Vagina (tissue), 2 donors: ENCODE results near the gene NCEH1.

Experiments
- CTCF ChIP-seq, 3 experiments: fragments of 450-650 bp in 2 of 3; fragments of 200-600 bp in 1 of 3; sonication (generic) in 1 of 3; IDR thresholded peaks; one replicate each; pipeline ENCODE4 v1.5.1; 2017 to 2019; ENCODE audit warnings: antibody characterized with exemption in 3 of 3, mild to moderate bottlenecking in 2 of 3, moderate library complexity in 2 of 3
- POLR2AphosphoS5 ChIP-seq, 2 donors: sonication (generic); formaldehyde crosslinking; IDR thresholded peaks; one replicate each; pipeline ENCODE4 v1.9.0; 2017; ENCODE audit warnings: antibody characterized with exemption in 2 of 2, mild to moderate bottlenecking in 2 of 2, low read depth in 1 of 2; ENCODE audit not compliant: insufficient read depth in 1 of 2

- TF ChIP-seq POLR2AphosphoS5 (IDR thresholded peaks at IDR 0.05; ENCODE audit: insufficient read depth in 1 of 2, low read depth in 1 of 2) (no peak), CTCF (IDR thresholded peaks at IDR 0.05) (no peak)
Observed at GRCh38 chr3:172585954-172586353, 124.9 kb downstream of the NCEH1 start.
